Fibroblast of skin of back (primary cell): Measurements from ENCODE around the gene CPTP.

Experiments
- DNase-seq: peaks from one replicate; pipeline ENCODE4 v3.0.0-alpha.2; 2013

Gene CPTP

GRCh38 chr1:1320666-1321448 lies 3.7 kb upstream of the CPTP start:
- no peak for DNase-seq

DNA sequence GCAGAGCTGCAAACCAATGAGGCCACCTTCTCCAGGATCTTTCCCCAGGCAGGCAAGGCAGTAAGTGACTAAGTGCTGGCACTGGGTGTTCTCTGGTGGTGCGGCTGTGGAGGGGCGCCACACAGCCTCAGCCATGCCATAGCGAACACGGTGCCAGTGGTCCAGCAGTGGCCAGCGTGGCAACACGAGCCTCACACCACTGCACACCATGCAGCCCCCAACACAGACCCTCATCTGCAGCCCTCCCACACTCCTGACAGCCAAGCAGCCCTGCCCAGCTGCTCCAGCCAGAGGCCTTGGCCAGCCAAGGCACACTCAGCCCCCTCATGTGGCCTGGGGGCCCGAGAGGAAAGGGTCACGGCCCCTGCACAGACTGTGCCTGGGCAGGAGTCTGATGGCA lies 3.1 kb upstream of the CPTP start:
- DNase-seq = no peak

DNA sequence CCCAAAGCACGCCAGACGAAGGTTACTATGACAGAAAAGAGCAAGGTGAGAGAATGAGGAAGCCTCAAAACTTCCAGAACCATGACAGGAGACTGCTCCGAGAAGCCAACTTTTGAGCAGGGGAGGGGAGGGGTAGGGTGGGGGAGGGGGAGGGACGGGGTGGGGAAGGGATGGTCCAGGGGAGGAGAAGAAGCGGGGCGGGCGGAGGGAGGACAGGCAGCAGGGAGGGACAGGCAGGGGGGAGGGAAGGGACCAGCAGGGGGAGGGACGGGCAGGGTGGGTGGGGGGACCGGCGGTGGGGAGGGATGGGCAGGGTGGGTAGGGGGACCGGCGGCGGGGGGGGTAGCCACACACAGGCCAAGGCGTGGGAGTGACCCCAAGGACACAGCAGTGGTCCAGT lies 2.2 kb upstream of the CPTP start:
- no peak for DNase-seq

DNA sequence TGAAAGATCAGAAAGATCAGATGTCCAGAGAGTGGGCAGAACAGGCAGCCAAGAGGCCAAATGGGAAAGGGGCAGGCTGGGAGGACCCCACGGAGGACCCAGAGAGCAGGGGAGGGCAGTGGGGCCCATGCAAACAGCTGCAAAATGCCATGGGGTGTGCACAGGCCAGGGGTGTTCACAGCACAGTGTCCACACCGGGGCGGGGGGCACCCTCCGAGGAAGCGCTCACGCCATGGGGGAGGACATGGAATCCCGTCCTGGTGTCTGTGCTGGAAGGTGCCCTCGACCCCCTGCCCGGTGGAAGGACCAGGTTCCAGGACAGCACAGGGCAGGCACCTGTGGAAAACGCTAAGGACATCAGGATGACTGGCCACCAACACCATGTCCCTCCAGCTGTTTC lies 1.6 kb upstream of the CPTP start:
- DNase-seq = no peak

DNA sequence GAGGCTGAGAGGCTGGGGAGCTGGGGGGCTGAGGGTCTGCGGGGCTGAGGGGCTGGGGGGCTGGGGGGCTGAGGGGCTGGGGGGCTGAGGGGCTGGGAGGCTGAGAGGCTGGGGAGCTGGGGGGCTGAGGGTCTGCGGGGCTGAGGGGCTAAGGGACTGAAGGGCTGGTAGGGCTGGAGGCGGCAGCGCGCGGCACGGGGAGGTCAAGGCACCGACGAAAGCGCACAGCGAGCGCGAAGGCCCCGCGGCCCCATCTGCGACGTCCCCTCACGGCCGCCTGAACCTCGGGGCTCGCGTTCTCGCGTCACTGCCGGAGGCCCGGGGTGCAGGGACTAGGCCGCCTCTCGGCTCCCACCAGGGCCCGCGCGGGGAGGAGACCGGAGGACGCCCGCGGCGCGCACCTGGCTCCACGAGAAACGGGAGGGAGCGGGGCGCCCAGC lies 498 bp upstream of the CPTP start:
- no peak for DNase-seq

DNA sequence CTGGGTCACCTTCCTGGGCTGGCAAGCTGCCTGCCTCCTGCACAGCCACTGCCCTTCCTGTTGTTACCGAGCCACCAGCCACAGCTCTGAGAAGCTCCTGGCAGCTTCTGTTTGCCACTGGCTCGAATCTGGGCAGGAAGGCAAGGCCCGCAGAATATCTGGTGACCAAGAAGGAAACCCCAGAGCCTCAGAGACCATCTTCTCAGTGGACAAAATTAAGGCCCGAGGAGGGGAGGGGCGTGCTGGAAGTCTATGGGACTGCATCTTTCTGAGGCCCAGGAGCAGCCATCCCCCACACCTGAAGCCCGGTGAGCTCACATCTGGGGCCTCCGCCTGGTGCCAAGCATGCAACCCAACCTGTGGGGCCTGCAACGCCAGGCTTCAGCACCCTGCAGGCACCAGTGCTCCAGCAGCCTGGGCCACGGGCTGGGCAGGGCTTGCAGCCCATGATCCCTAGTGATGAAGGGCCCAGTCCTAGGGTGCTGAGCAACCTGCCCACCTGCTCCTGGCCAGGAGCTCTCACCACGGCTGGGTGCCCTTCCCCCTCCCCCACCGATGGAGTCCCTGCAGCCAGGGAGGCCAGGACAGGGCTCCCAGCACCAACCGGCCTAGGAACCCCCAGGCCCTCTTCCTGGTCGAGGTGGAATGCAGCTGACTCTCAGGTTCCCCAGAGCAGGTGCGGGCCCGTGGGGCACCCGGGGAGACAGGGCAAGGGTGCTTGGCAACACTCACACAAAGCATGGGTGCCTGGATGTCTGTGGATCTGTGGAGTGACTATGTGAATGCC lies 879 bp downstream of the CPTP start:
- DNase-seq = no peak

GRCh38 chr1:1326075-1326605 lies 1.5 kb downstream of the CPTP start:
- no peak for DNase-seq

GRCh38 chr1:1327291-1327690 lies 2.7 kb downstream of the CPTP start:
- no peak for DNase-seq

- DNase-seq = no peak
These were observed 3.7 kb downstream of the CPTP start for GRCh38 chr1:1328254-1328653.

GRCh38 chr1:1329304-1330210 lies 5.0 kb downstream of the CPTP start:
- DNase-seq = no peak

DNA sequence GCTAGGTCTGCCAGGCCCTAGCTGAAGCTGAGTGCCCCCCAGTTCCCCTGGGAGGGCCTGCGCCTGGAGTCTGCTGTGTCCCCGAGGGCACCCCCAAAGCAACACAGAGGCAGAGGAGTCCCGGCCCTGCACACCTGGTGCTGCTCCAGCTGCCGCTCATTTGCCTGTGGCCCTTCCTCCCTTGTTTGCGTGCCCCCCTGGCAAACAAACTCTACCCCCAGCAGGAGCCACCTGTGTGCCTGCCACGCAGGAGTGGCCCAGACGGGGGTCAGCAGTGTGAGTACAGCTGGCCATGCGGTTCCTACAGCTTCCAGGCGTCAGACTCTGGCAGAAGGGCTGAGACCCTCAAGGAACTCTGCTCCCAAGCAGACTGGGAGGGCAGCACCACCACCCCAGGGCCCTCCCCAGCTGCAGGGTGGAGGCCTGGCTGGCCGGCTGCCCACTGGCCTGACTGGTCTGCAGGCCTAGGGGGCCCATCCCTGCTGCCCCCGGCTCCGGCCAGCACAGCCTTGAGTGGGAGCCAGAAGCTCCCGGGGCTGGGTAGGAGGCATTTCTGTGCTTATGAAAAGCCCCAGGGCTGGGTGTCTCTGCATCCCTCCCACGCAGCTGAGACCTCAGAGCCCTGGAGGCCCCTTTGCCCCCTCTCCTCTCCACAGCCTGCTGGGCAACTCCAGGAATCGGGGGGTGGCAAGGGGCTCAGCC lies 5.9 kb downstream of the CPTP start:
- no peak for DNase-seq

DNA sequence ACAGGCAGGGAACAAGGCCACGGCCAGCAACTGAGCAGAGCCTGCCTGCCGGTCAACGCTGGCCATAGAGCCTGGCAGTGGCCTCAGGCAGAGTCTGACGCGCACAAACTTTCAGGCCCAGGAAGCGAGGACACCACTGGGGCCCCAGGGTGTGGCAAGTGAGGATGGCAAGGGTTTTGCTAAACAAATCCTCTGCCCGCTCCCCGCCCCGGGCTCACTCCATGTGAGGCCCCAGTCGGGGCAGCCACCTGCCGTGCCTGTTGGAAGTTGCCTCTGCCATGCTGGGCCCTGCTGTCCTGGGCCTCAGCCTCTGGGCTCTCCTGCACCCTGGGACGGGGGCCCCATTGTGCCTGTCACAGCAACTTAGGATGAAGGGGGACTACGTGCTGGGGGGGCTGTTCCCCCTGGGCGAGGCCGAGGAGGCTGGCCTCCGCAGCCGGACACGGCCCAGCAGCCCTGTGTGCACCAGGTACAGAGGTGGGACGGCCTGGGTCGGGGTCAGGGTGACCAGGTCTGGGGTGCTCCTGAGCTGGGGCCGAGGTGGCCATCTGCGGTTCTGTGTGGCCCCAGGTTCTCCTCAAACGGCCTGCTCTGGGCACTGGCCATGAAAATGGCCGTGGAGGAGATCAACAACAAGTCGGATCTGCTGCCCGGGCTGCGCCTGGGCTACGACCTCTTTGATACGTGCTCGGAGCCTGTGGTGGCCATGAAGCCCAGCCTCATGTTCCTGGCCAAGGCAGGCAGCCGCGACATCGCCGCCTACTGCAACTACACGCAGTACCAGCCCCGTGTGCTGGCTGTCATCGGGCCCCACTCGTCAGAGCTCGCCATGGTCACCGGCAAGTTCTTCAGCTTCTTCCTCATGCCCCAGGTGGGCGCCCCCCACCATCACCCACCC lies 6.7 kb downstream of the CPTP start, which contains the start of gene TAS1R3:
Gene TAS1R3 (plus strand): TSS at position 213 of the 898 bp plus-strand sequence. CDS start 66 bp downstream, at position 279.
- no peak for DNase-seq

DNA sequence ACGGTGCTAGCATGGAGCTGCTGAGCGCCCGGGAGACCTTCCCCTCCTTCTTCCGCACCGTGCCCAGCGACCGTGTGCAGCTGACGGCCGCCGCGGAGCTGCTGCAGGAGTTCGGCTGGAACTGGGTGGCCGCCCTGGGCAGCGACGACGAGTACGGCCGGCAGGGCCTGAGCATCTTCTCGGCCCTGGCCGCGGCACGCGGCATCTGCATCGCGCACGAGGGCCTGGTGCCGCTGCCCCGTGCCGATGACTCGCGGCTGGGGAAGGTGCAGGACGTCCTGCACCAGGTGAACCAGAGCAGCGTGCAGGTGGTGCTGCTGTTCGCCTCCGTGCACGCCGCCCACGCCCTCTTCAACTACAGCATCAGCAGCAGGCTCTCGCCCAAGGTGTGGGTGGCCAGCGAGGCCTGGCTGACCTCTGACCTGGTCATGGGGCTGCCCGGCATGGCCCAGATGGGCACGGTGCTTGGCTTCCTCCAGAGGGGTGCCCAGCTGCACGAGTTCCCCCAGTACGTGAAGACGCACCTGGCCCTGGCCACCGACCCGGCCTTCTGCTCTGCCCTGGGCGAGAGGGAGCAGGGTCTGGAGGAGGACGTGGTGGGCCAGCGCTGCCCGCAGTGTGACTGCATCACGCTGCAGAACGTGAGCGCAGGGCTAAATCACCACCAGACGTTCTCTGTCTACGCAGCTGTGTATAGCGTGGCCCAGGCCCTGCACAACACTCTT lies 7.6 kb downstream of the CPTP start:
- no peak for DNase-seq

DNA sequence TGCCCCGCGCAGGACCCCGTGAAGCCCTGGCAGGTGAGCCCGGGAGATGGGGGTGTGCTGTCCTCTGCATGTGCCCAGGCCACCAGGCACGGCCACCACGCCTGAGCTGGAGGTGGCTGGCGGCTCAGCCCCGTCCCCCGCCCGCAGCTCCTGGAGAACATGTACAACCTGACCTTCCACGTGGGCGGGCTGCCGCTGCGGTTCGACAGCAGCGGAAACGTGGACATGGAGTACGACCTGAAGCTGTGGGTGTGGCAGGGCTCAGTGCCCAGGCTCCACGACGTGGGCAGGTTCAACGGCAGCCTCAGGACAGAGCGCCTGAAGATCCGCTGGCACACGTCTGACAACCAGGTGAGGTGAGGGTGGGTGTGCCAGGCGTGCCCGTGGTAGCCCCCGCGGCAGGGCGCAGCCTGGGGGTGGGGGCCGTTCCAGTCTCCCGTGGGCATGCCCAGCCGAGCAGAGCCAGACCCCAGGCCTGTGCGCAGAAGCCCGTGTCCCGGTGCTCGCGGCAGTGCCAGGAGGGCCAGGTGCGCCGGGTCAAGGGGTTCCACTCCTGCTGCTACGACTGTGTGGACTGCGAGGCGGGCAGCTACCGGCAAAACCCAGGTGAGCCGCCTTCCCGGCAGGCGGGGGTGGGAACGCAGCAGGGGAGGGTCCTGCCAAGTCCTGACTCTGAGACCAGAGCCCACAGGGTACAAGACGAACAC lies 8.3 kb downstream of the CPTP start:
- no peak for DNase-seq

DNA sequence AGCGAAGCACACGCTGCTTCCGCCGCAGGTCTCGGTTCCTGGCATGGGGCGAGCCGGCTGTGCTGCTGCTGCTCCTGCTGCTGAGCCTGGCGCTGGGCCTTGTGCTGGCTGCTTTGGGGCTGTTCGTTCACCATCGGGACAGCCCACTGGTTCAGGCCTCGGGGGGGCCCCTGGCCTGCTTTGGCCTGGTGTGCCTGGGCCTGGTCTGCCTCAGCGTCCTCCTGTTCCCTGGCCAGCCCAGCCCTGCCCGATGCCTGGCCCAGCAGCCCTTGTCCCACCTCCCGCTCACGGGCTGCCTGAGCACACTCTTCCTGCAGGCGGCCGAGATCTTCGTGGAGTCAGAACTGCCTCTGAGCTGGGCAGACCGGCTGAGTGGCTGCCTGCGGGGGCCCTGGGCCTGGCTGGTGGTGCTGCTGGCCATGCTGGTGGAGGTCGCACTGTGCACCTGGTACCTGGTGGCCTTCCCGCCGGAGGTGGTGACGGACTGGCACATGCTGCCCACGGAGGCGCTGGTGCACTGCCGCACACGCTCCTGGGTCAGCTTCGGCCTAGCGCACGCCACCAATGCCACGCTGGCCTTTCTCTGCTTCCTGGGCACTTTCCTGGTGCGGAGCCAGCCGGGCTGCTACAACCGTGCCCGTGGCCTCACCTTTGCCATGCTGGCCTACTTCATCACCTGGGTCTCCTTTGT lies 9.1 kb downstream of the CPTP start:
- DNase-seq = no peak

DNA sequence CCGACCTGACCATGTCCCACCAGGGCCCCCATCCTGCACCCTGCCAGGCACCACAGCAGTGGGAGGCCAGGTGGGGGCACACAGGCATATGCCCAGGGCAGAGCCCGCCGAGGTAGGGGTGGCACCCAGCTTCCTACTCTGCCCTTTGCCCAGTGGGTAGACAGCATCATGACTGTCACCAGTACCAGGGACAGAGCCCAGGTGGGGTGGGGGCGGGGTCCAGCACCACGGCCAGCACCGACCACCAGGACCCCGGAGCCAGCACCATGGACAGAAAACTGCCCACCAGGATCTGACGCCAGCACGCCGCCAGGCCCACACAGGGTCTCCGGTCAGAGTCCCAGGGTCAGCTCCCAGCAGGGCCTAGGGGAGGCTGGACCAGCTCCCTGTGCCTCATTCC lies 10.2 kb downstream of the CPTP start:
- no peak for DNase-seq

- no peak for DNase-seq
These were observed 10.7 kb downstream of the CPTP start for GRCh38 chr1:1335283-1335682.

GRCh38 chr1:1335792-1336248 lies 11.2 kb downstream of the CPTP start:
- no peak for DNase-seq

GRCh38 chr1:1336446-1336845 lies 11.8 kb downstream of the CPTP start:
- DNase-seq = no peak
